B cell (primary cell): Measurements from ENCODE around the gene TRPM8. TPM values are rescaled to one million over a fixed set of nuclear protein-coding genes. Genes with fewer than 3 reads are reported as not detected.
"Not testable (repeated sequence)": the region's sequence is repeated elsewhere in the genome, so short reads cannot be mapped to it uniquely, and the experiment has no call there.

Experiments
- ATAC-seq: fragments of 200-7000 bp; cut with Tn5 transposase; one replicate; pipeline ENCODE4 v1.10.0; 2021; ENCODE audit warnings: low read depth, mild to moderate bottlenecking, moderate number of reproducible peaks, moderate library complexity
- CTCF ChIA-PET: fragments of 350-600 bp; sonication (Branson Sonifier 250); formaldehyde crosslinking; loops from one replicate; lab custom pipeline; 2021; ENCODE audit warnings: antibody characterized with exemption, inconsistent platforms; lab: Charles Lee
- POLR2A ChIA-PET: fragments of 350-600 bp; sonication (Branson Sonifier 250); formaldehyde crosslinking; loops from one replicate; lab custom pipeline; 2021; ENCODE audit warnings: antibody characterized with exemption; lab: Charles Lee
- DNase-seq: peaks from one replicate; pipeline ENCODE4 v3.0.0; 2013
- H2AFZ ChIP-seq: 2 replicates; pipeline ENCODE4 v1.6.1; 2012; ENCODE audit warnings: mild to moderate bottlenecking, low read depth, low read length; ENCODE audit not compliant: insufficient read depth, poor library complexity, severe bottlenecking
- H3K27ac ChIP-seq, 2 donors: 1 replicate in 1 of 2; 2 replicates in 1 of 2; pipeline ENCODE4 v1.5.1; 2012 to 2013; ENCODE audit warnings: low read length in 2 of 2, mild to moderate bottlenecking in 2 of 2, moderate library complexity in 1 of 2
- H3K27me3 ChIP-seq, 4 experiments: fragments of 200-600 bp in 1 of 4; sonication (generic) in 1 of 4; replicated peaks in 1 of 4; 1 replicate in 2 of 4; 2 replicates in 2 of 4; pipeline versions ENCODE4 v1.6.1 to v1.7.0; 2013 to 2016; ENCODE audit warnings: low read length in 3 of 4, mild to moderate bottlenecking in 2 of 4, mixed read lengths in 1 of 4, moderate library complexity in 1 of 4; ENCODE audit not compliant: insufficient read depth in 4 of 4, control insufficient read depth in 3 of 4; ENCODE audit errors: control extremely low read depth in 1 of 4
- H3K36me3 ChIP-seq, 2 experiments: replicated peaks in 1 of 2; 1 replicate in 1 of 2; 2 replicates in 1 of 2; pipeline versions ENCODE4 v1.6.1 to v1.7.1; 2013; ENCODE audit warnings: low read length in 1 of 2; ENCODE audit not compliant: insufficient read depth in 2 of 2, control insufficient read depth in 1 of 2; ENCODE audit errors: control extremely low read depth in 1 of 2, extremely low read depth in 1 of 2
- H3K4me1 ChIP-seq, 2 donors: fragments of 200-600 bp in 1 of 2; sonication (generic) in 1 of 2; 1 replicate in 1 of 2; 2 replicates in 1 of 2; pipeline versions ENCODE4 v1.5.1 to v1.6.1; 2013 to 2017; ENCODE audit warnings: low read length in 2 of 2; ENCODE audit not compliant: control insufficient read depth in 2 of 2, insufficient read depth in 2 of 2
- H3K4me2 ChIP-seq: replicated peaks from 2 replicates; pipeline ENCODE3; 2012; ENCODE audit warnings: mild to moderate bottlenecking, low read depth, low read length; ENCODE audit not compliant: poor library complexity, severe bottlenecking
- H3K4me3 ChIP-seq, 5 experiments: fragments of 200-600 bp in 1 of 5; sonication (generic) in 1 of 5; 1 replicate in 3 of 5; 2 replicates in 2 of 5; pipeline versions ENCODE4 v1.5.1 to v1.7.0; 2011 to 2016; ENCODE audit warnings: low read length in 4 of 5, mild to moderate bottlenecking in 4 of 5, low read depth in 2 of 5, control low read depth in 1 of 5, moderate library complexity in 1 of 5; ENCODE audit not compliant: insufficient read depth in 1 of 5; ENCODE audit errors: control extremely low read depth in 1 of 5, extremely low read depth in 1 of 5
- H3K79me2 ChIP-seq: fragments of 200-600 bp; sonication (generic); one replicate; pipeline ENCODE4 v1.6.0; 2016; ENCODE audit warnings: low read length; ENCODE audit not compliant: control insufficient read depth, insufficient read depth
- H3K9ac ChIP-seq: fragments of 200-600 bp; sonication (generic); 2 replicates; pipeline ENCODE4 v1.6.1; 2017; ENCODE audit warnings: mild to moderate bottlenecking, low read length, moderate library complexity
- H3K9me3 ChIP-seq, 3 donors: one replicate each; pipeline versions ENCODE4 v1.6.1 to v1.7.1; 2013; ENCODE audit warnings: low read length in 2 of 3; ENCODE audit not compliant: control insufficient read depth in 2 of 3, insufficient read depth in 1 of 3; ENCODE audit errors: control extremely low read depth in 1 of 3
- H4K20me1 ChIP-seq: 2 replicates; pipeline ENCODE4 v1.6.0; 2012; ENCODE audit warnings: mild to moderate bottlenecking, low read length; ENCODE audit not compliant: insufficient read depth, control insufficient read depth, poor library complexity, severe bottlenecking
- H3K27ac Mint-ChIP-seq: one replicate; pipeline ENCODE4 v1.8.0; 2021; ENCODE audit warnings: mixed read lengths
- H3K27me3 Mint-ChIP-seq: one replicate; pipeline ENCODE4 v1.8.0; 2021; ENCODE audit warnings: mixed read lengths
- H3K4me1 Mint-ChIP-seq: one replicate; pipeline ENCODE4 v1.8.0; 2021; ENCODE audit warnings: mixed read lengths
- H3K4me3 Mint-ChIP-seq: one replicate; pipeline ENCODE4 v1.8.0; 2021; ENCODE audit warnings: mixed read lengths
- H3K9me3 Mint-ChIP-seq: one replicate; pipeline ENCODE4 v1.8.0; 2022; ENCODE audit warnings: mixed read lengths; ENCODE audit not compliant: insufficient read depth
- EZH2 ChIP-seq: IDR thresholded peaks from 2 replicates; pipeline ENCODE4 v1.6.1; 2012; ENCODE audit warnings: borderline replicate concordance, low read depth, mild to moderate bottlenecking, moderate library complexity, low read length; ENCODE audit not compliant: insufficient read depth, poor library complexity, severe bottlenecking
- WGBS: methylation state at CpG from one replicate; pipeline ENCODE4 v1.1.5; 2013; ENCODE audit warnings: missing lambda C conversion rate; ENCODE audit not compliant: insufficient coverage; 5-methylcytosine and 5-hydroxymethylcytosine counted together
- intact Hi-C: fragments of 100-400 bp; cut with micrococcal nuclease; formaldehyde crosslinking; loops from one replicate; pipeline ENCODE4 v1.10.0; 2022
- polyA plus RNA-seq: library from polyadenylated mRNA; depleted of rRNA; stranded (reverse); fragments of >200 nt; gene quantifications from 2 replicates; pipeline ENCODE4 v1.2.3, GENCODE V29; 2012
- total RNA-seq, 2 donors: library from RNA; stranded (reverse); fragments of 120-200 nt in 1 of 2; gene quantifications; 1 replicate in 1 of 2; 2 replicates in 1 of 2; pipeline versions ENCODE4 v1.2.3 to v1.2.4, GENCODE V29; 2013 to 2022
- TF ChIP-seq, protein P1 (sequence below): fragments of 200-600 bp; IDR thresholded peaks from one replicate; pipeline ENCODE4 v1.8.0; 2022; ENCODE audit warnings: antibody characterized with exemption, mild to moderate bottlenecking

TRPM8 gene
- total and polyA plus RNA-seq, 2 donors (not counting 1 experiment from before 2014, with no cell fraction given): not detected

DNA sequence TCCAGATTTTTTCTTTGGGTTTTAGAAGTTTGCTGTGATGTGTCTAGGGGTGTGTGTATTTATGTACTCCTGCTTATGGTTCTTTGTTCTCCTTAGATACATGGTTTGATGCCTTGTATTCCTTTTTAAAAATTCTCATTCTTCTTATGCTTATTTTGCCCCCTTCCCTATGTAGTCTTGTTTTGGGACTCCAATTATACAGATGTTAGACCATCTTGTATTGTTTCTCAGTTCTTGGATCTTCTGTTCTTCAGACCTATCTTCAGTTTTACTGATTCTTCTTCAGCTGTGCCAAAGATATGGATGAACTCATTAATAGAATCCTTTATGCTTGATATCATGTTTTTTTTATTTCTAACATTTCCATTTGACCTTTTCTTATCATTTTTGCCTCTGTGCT is 34.8 kb upstream of the TRPM8 start:
- H3K79me2 ChIP-seq: no peaks in the 10 kb centered on the region
- no peaks in the 10 kb centered on the region for H4K20me1 ChIP-seq
- Mint-ChIP-seq H3K9me3 (peaks cover 13% of the 10 kb centered on the region), H3K4me1 (no peaks in the 10 kb centered on the region), H3K27me3 (peaks cover 45% of the 10 kb centered on the region), H3K27ac (no peak overlapping the region), H3K4me3 (no peak overlapping the region)
- H3K4me2 ChIP-seq: no peak overlapping the region
- peaks cover 0 to 4% (median 1%) of the 10 kb centered on the region in 4 experiments for H3K27me3 ChIP-seq
- DNase-seq (no peak), ATAC-seq (no peak)
- intact Hi-C loops: no loop called here
- ChIA-PET POLR2A (no interaction called here), CTCF (no interaction called here)
- no peak overlapping the region for H2AFZ ChIP-seq
- no peaks in the 10 kb centered on the region for H3K4me1 ChIP-seq
- H3K4me3 ChIP-seq: no peak overlapping the region
- no peak for TF ChIP-seq EZH2
- TF ChIP-seq, protein P1, sequence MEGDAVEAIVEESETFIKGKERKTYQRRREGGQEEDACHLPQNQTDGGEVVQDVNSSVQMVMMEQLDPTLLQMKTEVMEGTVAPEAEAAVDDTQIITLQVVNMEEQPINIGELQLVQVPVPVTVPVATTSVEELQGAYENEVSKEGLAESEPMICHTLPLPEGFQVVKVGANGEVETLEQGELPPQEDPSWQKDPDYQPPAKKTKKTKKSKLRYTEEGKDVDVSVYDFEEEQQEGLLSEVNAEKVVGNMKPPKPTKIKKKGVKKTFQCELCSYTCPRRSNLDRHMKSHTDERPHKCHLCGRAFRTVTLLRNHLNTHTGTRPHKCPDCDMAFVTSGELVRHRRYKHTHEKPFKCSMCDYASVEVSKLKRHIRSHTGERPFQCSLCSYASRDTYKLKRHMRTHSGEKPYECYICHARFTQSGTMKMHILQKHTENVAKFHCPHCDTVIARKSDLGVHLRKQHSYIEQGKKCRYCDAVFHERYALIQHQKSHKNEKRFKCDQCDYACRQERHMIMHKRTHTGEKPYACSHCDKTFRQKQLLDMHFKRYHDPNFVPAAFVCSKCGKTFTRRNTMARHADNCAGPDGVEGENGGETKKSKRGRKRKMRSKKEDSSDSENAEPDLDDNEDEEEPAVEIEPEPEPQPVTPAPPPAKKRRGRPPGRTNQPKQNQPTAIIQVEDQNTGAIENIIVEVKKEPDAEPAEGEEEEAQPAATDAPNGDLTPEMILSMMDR: no peak
- H3K9ac ChIP-seq: no peak overlapping the region
- no peak overlapping the region for H3K27ac ChIP-seq
- H3K36me3 ChIP-seq: no peaks in the 10 kb centered on the region
- H3K9me3 ChIP-seq: peaks cover 8 to 20% (median 10%) of the 10 kb centered on the region in 3 donors

DNA sequence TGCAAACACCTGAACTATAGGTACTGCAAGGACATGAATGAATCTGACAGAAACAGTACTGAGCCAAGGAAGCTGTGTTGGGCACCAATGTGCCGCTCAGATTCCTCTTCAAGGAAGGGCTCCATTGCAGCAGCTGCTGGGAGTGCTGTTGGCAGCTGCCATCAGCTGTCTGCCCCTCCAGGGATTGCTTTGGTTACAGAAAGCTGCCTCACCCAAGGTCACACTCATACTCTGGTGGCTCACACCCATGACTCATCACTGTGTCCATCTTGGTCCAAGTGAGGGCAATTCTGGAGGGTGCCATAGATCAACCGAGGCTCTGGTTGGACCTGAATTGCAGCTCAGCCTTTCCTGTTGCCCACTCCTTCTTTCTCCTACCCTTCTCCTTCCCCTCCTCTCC is 24.4 kb upstream of the TRPM8 start:
- H3K9ac ChIP-seq: no peak overlapping the region
- H3K79me2 ChIP-seq: no peaks in the 10 kb centered on the region
- Mint-ChIP-seq H3K27me3 (peaks cover 59% of the 10 kb centered on the region), H3K4me1 (no peaks in the 10 kb centered on the region), H3K4me3 (no peak overlapping the region), H3K27ac (no peak overlapping the region), H3K9me3 (no peaks in the 10 kb centered on the region)
- no peaks in the 10 kb centered on the region for H3K4me1 ChIP-seq
- no peaks in the 10 kb centered on the region for H3K36me3 ChIP-seq
- no peak overlapping the region for H3K4me3 ChIP-seq
- no peak overlapping the region for H3K27ac ChIP-seq
- intact Hi-C loops: no loop called here
- peaks cover 0 to 12% (median 6%) of the 10 kb centered on the region in 4 experiments for H3K27me3 ChIP-seq
- CTCF ChIA-PET: no interaction called here
- H3K4me2 ChIP-seq: no peak overlapping the region
- no peaks in the 10 kb centered on the region for H4K20me1 ChIP-seq
- no peak for DNase-seq
- ATAC-seq: no peak
- 95% methylated on average over 2 of the region's 2 CpGs for WGBS
- POLR2A ChIA-PET: no interaction called here
- TF ChIP-seq EZH2: no peak
- TF ChIP-seq, protein P1: no peak
- no peak overlapping the region for H2AFZ ChIP-seq
- no peaks in the 10 kb centered on the region for H3K9me3 ChIP-seq

DNA sequence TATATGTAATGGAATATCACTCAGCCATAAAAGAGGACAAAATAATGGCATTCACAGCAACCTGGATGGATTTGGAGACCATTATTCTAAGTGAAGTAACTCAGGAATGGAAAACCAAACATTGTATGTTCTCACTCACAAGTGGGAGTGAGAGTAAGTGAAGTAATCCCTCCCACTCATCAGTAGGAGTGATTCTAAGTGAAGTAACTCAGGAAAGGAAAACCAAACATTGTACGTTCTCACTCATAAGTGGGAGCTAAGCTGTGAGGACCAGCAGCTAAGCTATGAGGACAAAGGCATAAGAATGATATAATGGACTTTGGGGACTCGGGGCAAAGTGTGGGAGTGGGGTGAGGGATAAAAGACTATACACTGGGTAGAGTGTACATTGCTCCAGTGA is 20.9 kb upstream of the TRPM8 start:
- H3K9ac ChIP-seq, H4K20me1 ChIP-seq, H2AFZ ChIP-seq, H3K27me3 ChIP-seq, DNase-seq, H3K36me3 ChIP-seq, H3K4me2 ChIP-seq, CTCF ChIA-PET, ATAC-seq, H3K27ac ChIP-seq, H3K4me1 ChIP-seq, H3K4me3 ChIP-seq, H3K79me2 ChIP-seq, H3K9me3 ChIP-seq, H3K9me3 Mint-ChIP-seq, H3K4me3 Mint-ChIP-seq, H3K27ac Mint-ChIP-seq, intact Hi-C loops, POLR2A ChIA-PET, H3K4me1 Mint-ChIP-seq: not testable (repeated sequence)
- peaks cover 39% of the 10 kb centered on the region for H3K27me3 Mint-ChIP-seq
- no CpG with 5 or more reads among the region's 2 CpGs for WGBS
